ENCODE results near the gene SPOCD1. TPM values are rescaled to one million over a fixed set of nuclear protein-coding genes. Genes with fewer than 3 reads are reported as not detected.

Gene SPOCD1
- total RNA-seq, 1 experiment from 2014 or later, result 0.66 TPM

DNA sequence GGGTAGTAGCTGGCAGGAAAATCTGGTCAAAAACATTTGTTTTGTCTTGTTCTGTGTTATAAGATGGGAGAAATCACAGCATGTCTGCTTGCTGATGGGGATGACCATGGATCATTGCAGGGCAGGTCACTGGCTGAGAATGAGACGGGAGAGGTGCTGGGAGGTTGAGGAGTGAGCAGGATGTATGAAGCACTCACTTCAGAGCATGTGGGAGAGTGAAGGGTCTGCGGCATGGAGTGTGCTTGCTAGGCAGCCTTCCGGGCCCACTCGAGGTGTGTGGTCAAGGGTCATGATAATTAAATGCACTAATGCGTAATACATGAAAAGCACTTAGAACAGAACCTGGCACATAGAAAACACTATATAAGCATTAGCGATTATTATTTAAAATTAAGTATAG is 42.0 kb upstream of the SPOCD1 start:
- Mint-ChIP-seq H3K27me3 (ENCODE audit: insufficient read depth, unreplicated experiment) (no peaks in the 10 kb centered on the region), H3K36me3 (ENCODE audit: insufficient read depth, unreplicated experiment) (no peaks in the 10 kb centered on the region), H3K27ac (ENCODE audit: unreplicated experiment) (no peak overlapping the region), H3K9me3 (ENCODE audit: unreplicated experiment) (peaks cover 11% of the 10 kb centered on the region), H3K4me3 (ENCODE audit: unreplicated experiment) (no peak overlapping the region), H3K4me1 (ENCODE audit: low read depth, unreplicated experiment) (no peaks in the 10 kb centered on the region)
- intact Hi-C loops (cut with micrococcal nuclease; ENCODE audit: unreplicated experiment), result no loop called here
- Histone ChIP-seq H3K27me3 (replicated peaks; ENCODE audit: control insufficient read depth, insufficient read depth, low read length) (no peaks in the 10 kb centered on the region), H3K36me3 (ENCODE audit: control insufficient read depth, insufficient read depth, low read length) (no peaks in the 10 kb centered on the region), H3K4me1 (peaks cover 18% of the 10 kb centered on the region), H3K9me3 (no peaks in the 10 kb centered on the region), H3K4me3 (ENCODE audit: low read depth, low read length) (no peak overlapping the region)
- ChIA-PET POLR2A (no interaction called here), CTCF (no interaction called here)
- TF ChIP-seq, protein P1, sequence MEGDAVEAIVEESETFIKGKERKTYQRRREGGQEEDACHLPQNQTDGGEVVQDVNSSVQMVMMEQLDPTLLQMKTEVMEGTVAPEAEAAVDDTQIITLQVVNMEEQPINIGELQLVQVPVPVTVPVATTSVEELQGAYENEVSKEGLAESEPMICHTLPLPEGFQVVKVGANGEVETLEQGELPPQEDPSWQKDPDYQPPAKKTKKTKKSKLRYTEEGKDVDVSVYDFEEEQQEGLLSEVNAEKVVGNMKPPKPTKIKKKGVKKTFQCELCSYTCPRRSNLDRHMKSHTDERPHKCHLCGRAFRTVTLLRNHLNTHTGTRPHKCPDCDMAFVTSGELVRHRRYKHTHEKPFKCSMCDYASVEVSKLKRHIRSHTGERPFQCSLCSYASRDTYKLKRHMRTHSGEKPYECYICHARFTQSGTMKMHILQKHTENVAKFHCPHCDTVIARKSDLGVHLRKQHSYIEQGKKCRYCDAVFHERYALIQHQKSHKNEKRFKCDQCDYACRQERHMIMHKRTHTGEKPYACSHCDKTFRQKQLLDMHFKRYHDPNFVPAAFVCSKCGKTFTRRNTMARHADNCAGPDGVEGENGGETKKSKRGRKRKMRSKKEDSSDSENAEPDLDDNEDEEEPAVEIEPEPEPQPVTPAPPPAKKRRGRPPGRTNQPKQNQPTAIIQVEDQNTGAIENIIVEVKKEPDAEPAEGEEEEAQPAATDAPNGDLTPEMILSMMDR (IDR thresholded peaks at IDR 0.05; ENCODE audit: insufficient read depth in 1 of 2, low read depth in 1 of 2, low read length in 1 of 2, severe bottlenecking in 1 of 2, unreplicated experiment in 1 of 2), result no peak
- no TSS peak for BruUV-seq (replicated peaks)
- DNase-seq, result no peak

- no peaks in the 10 kb centered on the region for H3K27me3 Mint-ChIP-seq (ENCODE audit: insufficient read depth, unreplicated experiment)
- ChIA-PET CTCF (no interaction called here), POLR2A (no interaction called here)
- TF ChIP-seq, protein P1 (IDR thresholded peaks at IDR 0.05; ENCODE audit: insufficient read depth in 1 of 2, low read depth in 1 of 2, low read length in 1 of 2, severe bottlenecking in 1 of 2, unreplicated experiment in 1 of 2), result no peak
- H3K9me3 Mint-ChIP-seq (ENCODE audit: unreplicated experiment), result peaks cover 11% of the 10 kb centered on the region
- Histone ChIP-seq H3K4me1 (peaks cover 18% of the 10 kb centered on the region), H3K27me3 (replicated peaks; ENCODE audit: control insufficient read depth, insufficient read depth, low read length) (no peaks in the 10 kb centered on the region), H3K36me3 (ENCODE audit: control insufficient read depth, insufficient read depth, low read length) (no peaks in the 10 kb centered on the region), H3K9me3 (no peaks in the 10 kb centered on the region), H3K4me3 (ENCODE audit: low read depth, low read length) (no peak overlapping the region)
- intact Hi-C loops (cut with micrococcal nuclease; ENCODE audit: unreplicated experiment), result no loop called here
- no peak overlapping the region for H3K27ac Mint-ChIP-seq (ENCODE audit: unreplicated experiment)
- no peaks in the 10 kb centered on the region for H3K4me1 Mint-ChIP-seq (ENCODE audit: low read depth, unreplicated experiment)
- H3K4me3 Mint-ChIP-seq (ENCODE audit: unreplicated experiment), result no peak overlapping the region
- no peak for DNase-seq
- BruUV-seq (replicated peaks), result no TSS peak
- no peaks in the 10 kb centered on the region for H3K36me3 Mint-ChIP-seq (ENCODE audit: insufficient read depth, unreplicated experiment)
Measured at GRCh38 chr1:31856140-31856539, 40.3 kb upstream of the SPOCD1 start.

DNA sequence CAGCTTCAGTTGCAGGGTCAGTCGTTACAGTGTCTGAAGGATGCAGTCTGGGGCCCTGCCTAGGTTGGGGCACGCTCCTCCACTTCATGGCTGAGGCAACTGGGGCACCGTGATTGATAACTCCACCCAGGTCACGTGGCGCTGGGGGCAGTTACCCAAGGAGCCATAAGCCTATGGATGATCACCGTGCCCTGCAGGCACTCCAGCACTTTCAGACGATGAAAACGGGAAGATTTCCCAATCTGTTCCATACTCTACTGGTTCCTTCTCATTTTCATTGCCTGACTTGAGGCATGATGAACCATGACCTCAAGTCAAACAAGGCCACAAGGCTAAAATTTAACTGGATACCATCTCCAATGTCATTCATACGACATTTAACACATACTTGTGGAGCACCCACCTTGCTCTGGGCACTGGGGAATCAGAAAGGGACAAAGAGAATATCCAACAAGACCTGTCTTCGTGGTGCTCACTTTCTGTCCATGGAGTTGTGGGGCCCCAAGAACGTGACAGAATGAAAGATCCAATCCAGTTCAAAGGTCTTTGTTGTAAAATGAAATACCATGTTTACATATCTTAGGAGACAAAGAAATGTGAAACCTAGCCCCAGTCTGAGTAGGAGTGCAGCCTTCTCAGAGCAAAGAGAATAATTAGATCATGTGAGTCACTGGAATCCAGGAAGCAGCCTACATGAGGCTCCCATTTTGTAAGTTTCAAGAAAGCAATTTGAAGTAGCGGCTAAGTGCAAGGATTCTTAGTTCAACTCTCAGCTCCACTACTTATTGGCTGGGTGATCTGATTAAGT is 39.4 kb upstream of the SPOCD1 start:
- H3K4me3 Mint-ChIP-seq (ENCODE audit: unreplicated experiment), result no peak overlapping the region
- DNase-seq, result peak; percentile 68 to 75
- POLR2A ChIA-PET, result interaction anchor here (0.6 kb wide), 1 partner anchor 156 kb away, joined by 6 read pairs; no protein-coding TSS in a partner anchor

More for the DNA sequence above, 39.4 kb upstream of the SPOCD1 start:
- H3K4me1 ChIP-seq, result peaks cover 18% of the 10 kb centered on the region
- Mint-ChIP-seq H3K27me3 (ENCODE audit: insufficient read depth, unreplicated experiment) (no peaks in the 10 kb centered on the region), H3K36me3 (ENCODE audit: insufficient read depth, unreplicated experiment) (no peaks in the 10 kb centered on the region), H3K4me1 (ENCODE audit: low read depth, unreplicated experiment) (no peaks in the 10 kb centered on the region), H3K27ac (ENCODE audit: unreplicated experiment) (no peak overlapping the region), H3K9me3 (ENCODE audit: unreplicated experiment) (peaks cover 11% of the 10 kb centered on the region)
- no peak overlapping the region for H3K4me3 ChIP-seq (ENCODE audit: low read depth, low read length)
- no peaks in the 10 kb centered on the region for H3K36me3 ChIP-seq (ENCODE audit: control insufficient read depth, insufficient read depth, low read length)
- no peaks in the 10 kb centered on the region for H3K9me3 ChIP-seq
- BruUV-seq (replicated peaks), result TSS peak; percentile 87
- CTCF ChIA-PET, result no interaction called here
- H3K27me3 ChIP-seq (replicated peaks; ENCODE audit: control insufficient read depth, insufficient read depth, low read length), result no peaks in the 10 kb centered on the region
- TF ChIP-seq, protein P1 (IDR thresholded peaks at IDR 0.05; ENCODE audit: insufficient read depth in 1 of 2, low read depth in 1 of 2, low read length in 1 of 2, severe bottlenecking in 1 of 2, unreplicated experiment in 1 of 2), result no peak
- intact Hi-C loops (cut with micrococcal nuclease; ENCODE audit: unreplicated experiment), result loop anchor here (1.0 kb wide), 1 partner anchor 26 kb away; no protein-coding TSS in a partner anchor
